Fibroblast of villous mesenchyme (primary cell): ENCODE results near the gene LMBRD1. TPM values are rescaled to one million over a fixed set of nuclear protein-coding genes. Genes with fewer than 3 reads are reported as not detected.

ENCODE experiments used
- DNase-seq: peaks from one replicate; pipeline ENCODE4 v3.0.0-alpha.2; 2010; ENCODE audit warnings: low read depth
- H3K4me3 ChIP-seq: 2 replicates; pipeline ENCODE4 v1.5.1; 2011; ENCODE audit warnings: low read depth, mild to moderate bottlenecking, low read length
- total RNA-seq: library from RNA; depleted of rRNA; stranded (reverse); fragments of >200 nt; gene quantifications from 2 replicates; pipeline ENCODE4 v1.2.3, GENCODE V29; 2012
- TF ChIP-seq, protein P1 (sequence below): IDR thresholded peaks from 2 replicates; pipeline ENCODE4 v1.5.1; 2012; ENCODE audit warnings: low read depth, mild to moderate bottlenecking, low read length; ENCODE audit not compliant: insufficient read depth

The LMBRD1 gene
- 21.9 and 28.5 TPM in 2 replicates for total RNA-seq

DNA sequence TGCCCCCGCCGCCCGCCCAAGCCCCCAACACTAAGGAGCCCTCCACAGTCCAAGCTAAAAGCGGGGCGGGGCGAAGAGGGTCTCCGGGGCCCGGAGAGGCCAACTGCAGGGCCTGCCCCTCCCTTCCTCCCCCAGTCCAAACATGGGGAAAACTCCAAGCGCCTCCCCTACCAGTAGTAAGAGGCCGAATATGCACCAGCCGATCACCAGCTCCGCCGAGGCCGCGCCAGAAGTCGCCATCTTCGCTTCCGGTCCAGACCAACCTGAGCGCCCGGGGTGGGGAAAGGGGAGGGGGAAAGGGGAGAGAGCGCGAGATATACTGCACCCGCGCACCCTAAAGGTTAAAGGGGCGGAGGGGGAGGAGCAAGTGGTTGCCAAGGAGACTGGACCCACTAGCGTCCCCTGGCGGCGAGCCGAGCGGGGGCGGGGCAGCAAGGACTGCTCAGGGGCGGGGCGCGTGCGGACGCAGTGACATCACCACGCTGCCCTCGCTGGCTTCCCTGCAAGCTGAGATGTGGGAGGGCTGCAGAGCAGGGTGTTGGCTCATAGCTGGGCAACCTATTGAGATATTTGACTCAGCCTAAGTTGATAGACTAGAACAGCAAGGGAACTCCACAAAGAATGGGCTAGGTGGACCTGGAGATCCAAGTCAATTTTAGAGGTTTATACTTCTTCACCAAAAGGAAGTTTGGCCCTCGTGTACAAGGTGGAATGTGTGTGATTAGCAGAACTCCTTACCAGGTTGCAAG, at the start of gene LMBRD1:
Gene LMBRD1, minus strand, starts transcription at position 369 of the 749 bp plus-strand sequence. Its CDS starts 129 bp downstream, at position 240.
- H3K4me3 ChIP-seq = peak within 1 kb of the TSS; percentile 72
- TF ChIP-seq, protein P1, sequence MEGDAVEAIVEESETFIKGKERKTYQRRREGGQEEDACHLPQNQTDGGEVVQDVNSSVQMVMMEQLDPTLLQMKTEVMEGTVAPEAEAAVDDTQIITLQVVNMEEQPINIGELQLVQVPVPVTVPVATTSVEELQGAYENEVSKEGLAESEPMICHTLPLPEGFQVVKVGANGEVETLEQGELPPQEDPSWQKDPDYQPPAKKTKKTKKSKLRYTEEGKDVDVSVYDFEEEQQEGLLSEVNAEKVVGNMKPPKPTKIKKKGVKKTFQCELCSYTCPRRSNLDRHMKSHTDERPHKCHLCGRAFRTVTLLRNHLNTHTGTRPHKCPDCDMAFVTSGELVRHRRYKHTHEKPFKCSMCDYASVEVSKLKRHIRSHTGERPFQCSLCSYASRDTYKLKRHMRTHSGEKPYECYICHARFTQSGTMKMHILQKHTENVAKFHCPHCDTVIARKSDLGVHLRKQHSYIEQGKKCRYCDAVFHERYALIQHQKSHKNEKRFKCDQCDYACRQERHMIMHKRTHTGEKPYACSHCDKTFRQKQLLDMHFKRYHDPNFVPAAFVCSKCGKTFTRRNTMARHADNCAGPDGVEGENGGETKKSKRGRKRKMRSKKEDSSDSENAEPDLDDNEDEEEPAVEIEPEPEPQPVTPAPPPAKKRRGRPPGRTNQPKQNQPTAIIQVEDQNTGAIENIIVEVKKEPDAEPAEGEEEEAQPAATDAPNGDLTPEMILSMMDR = peak; percentile 87
- peak; percentile 95 for DNase-seq

DNA sequence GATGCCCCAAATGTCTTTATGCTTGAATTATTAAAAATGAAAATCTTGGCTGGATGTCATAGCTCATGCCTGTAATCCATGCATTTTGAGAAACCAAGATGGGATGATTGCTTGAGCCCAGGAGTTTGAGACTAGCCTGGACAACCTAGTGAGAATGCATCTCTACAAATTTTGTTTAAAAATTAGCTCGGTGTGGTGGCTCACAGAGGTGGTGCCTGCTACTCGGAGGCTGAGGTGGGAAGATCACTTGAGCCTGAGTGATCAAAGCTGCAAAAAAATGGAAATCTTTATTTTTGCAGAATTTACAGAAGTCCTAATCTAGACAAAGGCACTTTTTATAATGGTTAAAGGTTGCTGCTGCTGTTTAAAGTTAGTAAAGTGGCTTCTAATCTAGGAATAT, 49.5 kb upstream of the LMBRD1 start:
- DNase-seq = no peak
- TF ChIP-seq, protein P1 = no peak

DNA sequence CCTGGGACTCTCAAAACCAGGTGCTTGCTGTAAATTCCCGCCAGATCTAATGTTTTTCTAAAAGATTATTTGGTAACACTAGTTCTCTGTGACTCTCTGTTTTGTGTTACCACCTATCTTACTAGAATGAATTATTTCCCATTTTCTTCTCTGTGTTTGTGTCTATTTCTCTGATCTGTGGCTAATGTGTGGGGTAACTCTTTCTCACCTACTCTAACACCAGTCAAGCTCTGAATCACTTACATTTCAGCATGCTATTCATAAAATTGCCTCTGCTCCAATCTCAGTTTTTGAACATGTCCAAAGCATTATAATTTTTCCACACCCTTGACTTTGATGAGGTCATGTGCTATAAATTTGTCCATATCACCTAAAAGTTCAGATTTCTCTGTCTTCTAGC, 46.4 kb upstream of the LMBRD1 start:
- H3K4me3 ChIP-seq = no peak overlapping the region
- TF ChIP-seq, protein P1 = no peak
- no peak for DNase-seq

More for the DNA sequence above, 49.5 kb upstream of the LMBRD1 start:
- no peak overlapping the region for H3K4me3 ChIP-seq

DNA sequence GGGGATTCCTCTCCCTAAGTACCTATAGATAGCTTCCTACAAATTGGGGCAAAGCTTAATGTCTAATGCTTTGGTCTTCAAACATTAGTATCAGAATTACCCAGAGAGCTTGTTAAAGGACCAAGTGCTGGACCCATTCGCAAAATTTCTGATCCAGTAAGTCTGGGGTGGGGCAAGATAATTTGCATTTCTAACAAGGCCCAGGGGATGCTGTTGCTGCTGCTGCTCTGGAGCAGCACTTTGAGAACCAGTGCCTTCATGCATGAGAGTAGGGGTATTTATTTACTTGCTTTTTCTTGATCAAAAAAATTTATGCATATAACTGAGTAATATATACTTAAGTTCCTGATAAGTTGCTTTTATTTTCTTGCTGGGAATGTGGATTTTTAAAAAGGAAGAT, 45.1 kb upstream of the LMBRD1 start:
- TF ChIP-seq, protein P1 = no peak
- DNase-seq = no peak
- H3K4me3 ChIP-seq = no peak overlapping the region

DNA sequence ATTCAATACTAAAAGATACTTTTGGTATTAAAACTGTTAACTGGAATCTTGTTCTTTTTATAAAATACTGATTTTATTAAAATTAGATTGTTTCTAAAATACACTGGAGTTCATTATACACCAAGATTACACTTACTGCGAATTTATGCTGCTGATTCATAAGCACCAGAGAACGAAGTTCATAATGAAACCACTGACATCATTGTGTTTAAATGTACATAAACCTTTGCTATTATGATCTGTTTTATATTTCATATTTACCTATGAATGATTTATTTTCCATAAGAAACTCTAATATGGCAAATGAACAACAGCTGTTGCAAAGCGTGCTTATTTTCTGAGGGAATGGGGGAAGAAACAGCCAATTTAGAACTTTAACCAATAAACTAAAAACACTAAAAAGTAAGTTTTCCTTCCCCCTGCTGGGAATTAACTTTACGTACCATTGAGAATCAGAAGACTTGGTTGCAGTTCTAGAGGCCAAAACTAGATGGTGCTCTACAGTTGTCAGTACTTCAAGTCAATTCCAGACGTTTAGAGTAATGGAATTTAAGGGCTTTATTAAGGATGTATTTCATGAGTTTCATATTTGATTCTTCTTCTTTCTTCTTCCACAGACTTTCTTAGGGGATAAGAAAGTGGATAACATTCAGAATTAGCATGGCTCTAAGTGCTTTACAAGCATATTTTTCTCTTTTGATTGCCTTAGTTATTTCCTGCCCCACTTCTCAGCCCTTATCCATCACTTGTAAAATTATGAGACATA, 38.8 kb upstream of the LMBRD1 start:
- no peak overlapping the region for H3K4me3 ChIP-seq
- DNase-seq = peak; percentile 75
- TF ChIP-seq, protein P1 = peak; percentile 85

DNA sequence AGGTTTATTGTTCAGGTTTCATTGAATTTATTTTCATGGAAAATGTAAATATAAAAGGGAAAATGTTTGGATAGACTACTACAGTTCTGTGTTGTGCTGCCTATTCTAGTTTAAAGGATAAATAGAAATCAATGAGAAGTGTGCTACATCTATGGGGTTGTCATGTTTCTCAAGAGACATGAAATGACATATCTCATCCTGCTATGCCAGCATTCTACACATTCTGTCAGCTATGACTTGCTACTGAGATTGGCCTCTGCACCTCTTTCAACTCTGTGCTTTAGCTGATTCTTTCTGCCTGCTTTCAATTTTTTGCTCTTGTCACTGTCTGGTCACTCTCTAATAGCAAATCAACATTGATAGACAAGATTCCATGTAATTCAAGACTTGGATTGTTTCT, 35.7 kb upstream of the LMBRD1 start:
- no peak overlapping the region for H3K4me3 ChIP-seq
- DNase-seq = no peak
- TF ChIP-seq, protein P1 = no peak
